Measurements from ENCODE around the gene SORCS2.

DNA sequence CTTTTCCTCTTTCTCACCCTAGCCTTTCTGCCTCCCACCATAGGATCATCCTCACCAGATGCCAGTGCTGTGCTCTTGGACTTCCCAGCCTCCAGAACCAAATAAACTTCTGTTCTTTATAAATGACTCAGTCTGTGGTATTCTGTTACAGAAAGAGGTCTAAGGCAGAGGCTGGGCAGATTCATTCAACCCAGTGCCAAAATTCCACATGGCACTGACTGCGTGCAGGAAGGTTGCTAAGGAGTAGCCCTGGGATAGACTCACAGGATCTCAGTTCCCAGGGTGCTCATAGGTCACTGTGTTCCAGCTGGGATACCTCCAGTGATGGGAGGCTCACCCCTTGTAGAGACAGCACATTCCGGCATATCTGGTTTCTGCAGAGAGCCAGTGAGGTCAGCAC is 22.0 kb downstream of the SORCS2 start:
- TF ChIP-seq CTCF (IDR thresholded peaks at IDR 0.05) (no peak), SMC3 (IDR thresholded peaks at IDR 0.05; ENCODE audit: low read depth, low read length) (no peak), USF1 (IDR thresholded peaks at IDR 0.05; ENCODE audit: borderline replicate concordance, low read depth) (no peak)
- TF ChIP-seq, protein P1, sequence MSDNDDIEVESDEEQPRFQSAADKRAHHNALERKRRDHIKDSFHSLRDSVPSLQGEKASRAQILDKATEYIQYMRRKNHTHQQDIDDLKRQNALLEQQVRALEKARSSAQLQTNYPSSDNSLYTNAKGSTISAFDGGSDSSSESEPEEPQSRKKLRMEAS (IDR thresholded peaks at IDR 0.05; ENCODE audit: low read depth), result no peak
- TF ChIP-seq, protein P2, sequence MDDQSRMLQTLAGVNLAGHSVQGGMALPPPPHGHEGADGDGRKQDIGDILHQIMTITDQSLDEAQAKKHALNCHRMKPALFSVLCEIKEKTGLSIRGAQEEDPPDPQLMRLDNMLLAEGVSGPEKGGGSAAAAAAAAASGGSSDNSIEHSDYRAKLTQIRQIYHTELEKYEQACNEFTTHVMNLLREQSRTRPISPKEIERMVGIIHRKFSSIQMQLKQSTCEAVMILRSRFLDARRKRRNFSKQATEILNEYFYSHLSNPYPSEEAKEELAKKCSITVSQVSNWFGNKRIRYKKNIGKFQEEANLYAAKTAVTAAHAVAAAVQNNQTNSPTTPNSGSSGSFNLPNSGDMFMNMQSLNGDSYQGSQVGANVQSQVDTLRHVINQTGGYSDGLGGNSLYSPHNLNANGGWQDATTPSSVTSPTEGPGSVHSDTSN (IDR thresholded peaks at IDR 0.05), result no peak

Measured in SK-N-SH (cell line).